GM12892 (cell line): ENCODE data around the gene USP10.

Experiments used
- POLR2AphosphoS5 ChIP-seq: IDR thresholded peaks from 2 replicates; pipeline ENCODE4 v1.6.1; 2011; ENCODE audit warnings: low read depth, low read length, control low read depth
- TAF1 ChIP-seq: IDR thresholded peaks from 2 replicates; pipeline ENCODE4 v1.6.1; 2011; ENCODE audit warnings: low read depth, mild to moderate bottlenecking, control low read depth, low read length, borderline replicate concordance

DNA sequence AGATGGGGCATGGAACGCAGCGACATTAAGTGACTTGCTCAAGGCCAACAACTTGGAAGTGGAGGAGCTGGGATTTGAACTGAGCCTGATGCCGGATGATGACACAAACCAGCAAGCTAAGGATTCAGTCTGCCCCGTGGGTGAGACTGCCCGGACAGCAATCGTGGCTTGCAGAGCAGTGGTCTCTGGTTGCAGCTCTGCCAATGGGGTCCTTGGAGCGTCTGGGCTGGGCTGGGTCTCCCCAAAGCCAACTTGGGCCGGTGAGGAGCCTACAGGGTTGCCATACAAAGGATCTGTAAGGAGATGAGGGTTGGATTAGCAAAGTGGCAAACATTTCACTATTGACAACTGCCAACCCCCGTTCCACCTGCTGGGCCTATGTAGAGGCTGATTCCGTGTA lies 117.4 kb downstream of the USP10 start:
- no peak for TF ChIP-seq POLR2AphosphoS5
- TF ChIP-seq TAF1: no peak
